Ramos (cell line): Measurements from ENCODE around the gene ATP1B1.

Source experiments
- in situ Hi-C: fragments of 300-500 bp; cut with MboI; formaldehyde crosslinking; loops from one replicate; pipeline ENCODE4 v1.14.3; 2022; ENCODE audit warnings: low sequenced_read_pairs; ENCODE audit not compliant: unreplicated experiment

ATP1B1 gene

DNA sequence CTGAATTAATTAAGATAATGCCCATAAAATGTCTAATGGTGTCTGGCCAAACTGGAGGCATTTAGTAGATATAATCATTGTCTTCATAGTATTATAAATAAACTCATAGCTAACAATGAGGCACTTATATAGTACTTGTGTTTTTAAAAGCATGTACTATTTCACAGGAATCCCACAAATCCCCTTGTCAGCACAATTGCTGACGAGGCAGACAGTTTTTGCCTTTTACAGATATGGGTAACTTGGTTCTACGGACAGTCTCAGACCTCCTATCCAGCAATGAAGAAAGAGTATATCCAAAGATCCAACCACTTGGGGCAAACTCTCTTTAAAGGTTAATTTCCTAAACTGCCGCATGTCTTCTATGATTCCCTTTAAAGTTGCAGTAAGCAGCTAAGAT lies 73.7 kb downstream of the ATP1B1 start:
- in situ Hi-C loops = no loop called here
